Activated CD4-positive, alpha-beta T cell treated with anti-CD3 and anti-CD28 coated beads for 1 hour (primary cell): ENCODE data around the gene OR6A2.
A peak's percentile ranks its signal among the peaks of the same experiment; 100 is the strongest.

Experiments used
- DNase-seq: peaks from one replicate; pipeline ENCODE4 v3.0.0-alpha.2; 2020

Gene OR6A2

DNA sequence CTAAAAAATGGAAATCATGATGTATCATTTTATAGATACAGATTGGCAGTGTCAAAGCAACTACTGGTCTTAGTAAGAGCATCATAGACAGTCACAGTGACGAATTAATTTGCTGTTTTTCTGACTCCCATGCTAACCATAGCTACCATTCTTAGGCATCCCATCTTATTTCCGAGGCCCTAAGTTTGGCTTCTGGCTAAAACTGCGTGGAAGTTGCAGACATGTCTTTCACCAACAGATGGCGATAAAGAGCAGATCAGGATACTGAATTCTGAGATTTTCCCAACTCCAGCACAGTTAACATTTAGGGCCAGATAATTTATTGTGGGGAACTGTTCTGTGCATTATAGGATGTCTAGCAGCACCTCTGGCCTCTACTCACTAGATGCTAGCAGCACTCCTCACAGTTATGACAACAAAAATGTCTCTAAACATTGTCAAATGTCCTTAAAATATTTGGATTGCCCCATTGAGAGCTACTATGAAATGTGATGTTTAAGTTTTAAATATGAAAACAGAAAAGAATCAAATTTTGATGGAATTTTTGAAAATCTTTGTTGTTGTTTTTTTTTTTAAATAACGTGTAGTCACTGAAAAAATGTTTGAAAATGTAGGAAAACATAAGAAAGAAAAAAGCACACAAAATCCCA lies 44.1 kb downstream of the OR6A2 start:
- no peak for DNase-seq

DNA sequence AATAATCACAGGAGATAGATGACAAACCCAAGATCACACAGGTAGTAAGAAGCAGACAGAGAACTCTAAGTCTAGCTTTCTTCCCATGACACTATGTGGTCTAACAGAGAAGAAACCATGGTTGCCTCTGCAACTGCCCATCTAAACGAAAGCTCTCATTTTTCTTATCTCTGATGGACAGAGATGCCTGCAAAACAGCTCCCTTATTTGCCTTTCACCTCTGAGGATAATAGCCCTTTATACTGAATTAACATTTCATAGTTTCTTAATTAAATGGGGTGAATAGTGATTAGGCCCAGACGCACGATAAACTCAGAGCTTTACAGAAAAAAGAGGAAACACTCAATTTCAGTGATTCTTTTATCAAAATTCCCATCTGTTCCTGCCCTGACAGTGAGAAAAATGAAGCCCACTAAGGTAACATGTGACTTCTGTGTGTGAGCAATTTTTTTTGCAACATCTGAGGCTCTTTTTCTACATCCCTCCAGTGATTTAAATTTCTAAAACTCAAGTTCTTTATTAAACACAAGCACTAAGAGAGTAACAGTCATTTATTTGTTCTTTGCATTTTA lies 52.3 kb downstream of the OR6A2 start:
- DNase-seq, result no peak

DNA sequence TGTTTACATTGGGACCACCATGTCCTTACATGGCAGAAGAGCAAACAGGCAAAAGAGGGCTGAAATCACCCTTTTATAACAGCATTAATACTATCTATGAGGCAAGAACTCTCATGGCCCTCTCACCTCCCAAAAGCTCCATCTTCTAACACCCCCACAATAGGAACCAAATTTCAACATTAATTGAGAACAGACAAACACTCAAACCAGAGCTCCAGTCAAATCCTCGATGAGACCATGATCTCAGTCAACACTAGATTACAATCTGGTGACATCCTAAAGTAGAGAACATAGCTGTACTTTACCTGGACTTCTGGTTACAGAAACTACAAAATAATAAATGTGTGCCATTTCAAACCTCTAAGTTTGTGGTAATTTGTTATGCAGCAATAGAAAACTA lies 52.9 kb downstream of the OR6A2 start:
- DNase-seq, result no peak

DNA sequence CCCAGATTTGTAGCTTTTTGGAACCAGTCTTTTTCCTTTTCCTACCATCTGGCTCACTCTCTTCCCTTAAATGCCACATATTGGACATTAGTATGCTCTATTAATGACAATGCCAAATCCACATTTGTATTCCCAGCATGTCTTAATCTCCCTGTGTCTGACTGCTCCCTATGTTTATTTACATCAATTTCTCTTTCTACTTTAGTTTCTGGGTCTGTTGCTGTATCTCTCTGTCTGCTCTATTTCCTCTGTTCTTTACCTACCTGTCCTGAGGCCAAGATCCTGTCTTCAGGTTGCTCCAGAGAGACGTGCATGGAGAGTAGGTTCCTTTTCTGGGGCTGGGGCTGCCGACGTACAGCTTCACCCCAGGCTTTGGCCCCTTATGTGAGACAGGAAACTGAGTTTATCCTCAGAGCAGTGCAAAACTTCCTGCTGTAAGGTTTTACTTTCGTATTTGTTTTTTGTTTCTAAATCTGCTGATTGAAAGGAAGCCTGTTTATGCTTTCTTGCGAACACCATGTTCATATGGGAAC lies 53.3 kb downstream of the OR6A2 start:
- peak; percentile 24 for DNase-seq

DNA sequence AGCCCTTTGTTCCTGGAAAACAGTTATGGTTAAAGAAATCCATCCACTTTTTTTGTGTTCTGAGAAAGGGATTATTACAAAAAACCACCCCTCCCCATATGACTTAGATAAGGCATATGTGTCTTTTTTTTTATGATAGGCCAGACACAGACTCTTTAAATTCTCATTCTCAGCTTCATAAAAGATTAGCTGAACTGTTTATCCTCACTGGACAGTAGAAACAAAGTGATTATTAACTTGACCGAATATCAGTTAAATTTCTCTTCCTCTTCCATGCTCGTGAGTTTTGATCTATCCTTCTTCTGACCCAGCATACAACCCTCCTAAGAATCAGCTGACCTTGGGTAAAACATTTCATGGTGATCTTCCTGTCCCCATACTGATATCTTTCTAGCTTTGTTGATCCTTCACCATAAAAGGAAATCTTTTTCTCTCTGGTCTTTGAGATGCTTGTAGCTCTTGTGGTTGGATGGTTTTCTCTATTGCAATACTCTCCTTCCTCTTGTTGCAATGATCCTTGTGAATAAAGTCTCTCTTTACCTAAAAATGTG lies 53.9 kb downstream of the OR6A2 start:
- DNase-seq, result no peak

DNA sequence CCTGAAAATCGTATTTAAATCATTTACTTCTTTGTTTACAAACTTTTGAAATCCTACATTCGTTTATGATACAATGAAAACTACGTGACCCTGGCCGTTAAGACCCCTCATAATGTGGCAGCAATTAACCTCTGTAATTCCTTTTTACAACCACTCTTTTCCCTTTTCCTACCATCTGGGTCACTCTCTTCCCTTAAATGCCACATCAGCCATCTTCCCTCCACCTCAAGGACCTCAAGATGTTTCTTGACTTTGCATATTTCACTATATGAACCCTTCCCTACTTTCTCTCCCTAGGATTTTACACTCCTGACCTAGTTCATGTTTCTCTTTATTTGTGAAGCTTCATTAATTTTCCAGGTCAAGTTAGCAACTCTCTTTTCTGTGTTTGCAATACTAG lies 54.5 kb downstream of the OR6A2 start:
- DNase-seq, result no peak

DNA sequence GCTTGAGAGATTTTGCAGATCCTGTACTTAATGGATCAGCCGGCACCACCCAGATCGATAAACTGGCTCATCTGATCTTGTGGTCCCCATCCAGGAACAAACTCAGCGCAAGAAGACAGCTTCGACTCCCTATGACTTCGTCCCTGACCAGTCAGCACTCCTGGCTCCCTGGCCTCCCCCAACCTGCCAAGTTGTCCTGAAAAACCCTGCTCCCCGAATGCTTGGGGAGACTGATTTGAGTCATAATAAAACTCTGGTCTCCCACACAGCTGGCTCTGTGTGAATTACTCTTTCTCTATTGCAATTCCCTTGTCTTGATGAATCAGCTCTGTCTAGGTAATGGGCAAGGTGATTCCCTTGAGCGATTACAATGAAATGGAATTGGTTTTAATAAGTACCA lies 57.2 kb downstream of the OR6A2 start:
- no peak for DNase-seq
